BLaER1 (cell line): ENCODE results near the gene TMUB2.

Experiments
- H3K27ac ChIP-seq: shearing (Covaris generic); formaldehyde crosslinking; 2 replicates; pipeline ENCODE4 v1.8.1; 2022
- H3K27me3 ChIP-seq: shearing (Covaris generic); formaldehyde crosslinking; 2 replicates; pipeline ENCODE4 v1.8.1; 2022
- H3K36me3 ChIP-seq: shearing (Covaris generic); formaldehyde crosslinking; 2 replicates; pipeline ENCODE4 v1.8.1; 2022
- H3K4me1 ChIP-seq: shearing (Covaris generic); formaldehyde crosslinking; 2 replicates; pipeline ENCODE4 v1.8.1; 2022
- H3K4me2 ChIP-seq: shearing (Covaris generic); formaldehyde crosslinking; 2 replicates; pipeline ENCODE4 v1.8.1; 2022
- H3K4me3 ChIP-seq: shearing (Covaris generic); formaldehyde crosslinking; 2 replicates; pipeline ENCODE4 v1.8.1; 2022
- H3K9ac ChIP-seq: shearing (Covaris generic); formaldehyde crosslinking; 2 replicates; pipeline ENCODE4 v1.8.1; 2022
- H3K9me3 ChIP-seq: shearing (Covaris generic); formaldehyde crosslinking; 2 replicates; pipeline ENCODE4 v1.8.1; 2022
- H4K20me1 ChIP-seq: shearing (Covaris generic); formaldehyde crosslinking; 2 replicates; pipeline ENCODE4 v1.8.1; 2022
- Cebpa-rat ChIP-seq: shearing (Covaris generic); IDR thresholded peaks from 2 replicates; pipeline ENCODE4 v1.8.1; 2022

Gene TMUB2

DNA sequence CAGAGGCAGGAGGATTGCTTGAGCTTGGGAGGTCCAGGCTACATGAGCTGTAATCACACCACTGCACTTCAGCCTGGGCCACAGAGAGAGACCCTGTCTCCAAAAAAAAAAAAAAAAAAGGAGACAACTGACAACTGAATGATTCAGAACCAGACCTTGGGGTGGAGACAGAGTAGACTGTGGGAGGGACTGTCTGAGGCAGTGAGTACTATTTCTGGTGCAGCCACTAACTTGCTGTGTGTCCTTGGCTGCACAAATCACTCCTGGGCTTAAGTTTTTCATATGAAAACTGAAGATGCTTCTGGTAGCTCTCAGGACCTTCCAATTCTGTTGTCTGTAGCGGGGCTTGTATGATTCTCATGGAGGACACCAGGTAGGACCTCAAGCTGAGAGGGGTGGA is 10.5 kb upstream of the TMUB2 start:
- Histone ChIP-seq H3K27ac (no peak overlapping the region), H3K27me3 (no peaks in the 10 kb centered on the region), H3K4me3 (no peak overlapping the region), H3K4me2 (no peak overlapping the region), H3K9me3 (no peaks in the 10 kb centered on the region), H3K9ac (no peak overlapping the region), H3K4me1 (peaks cover 12% of the 10 kb centered on the region), H4K20me1 (peaks cover 10% of the 10 kb centered on the region; the same call in 1 of the 2 replicates), H3K36me3 (peaks cover 66% of the 10 kb centered on the region)
- TF ChIP-seq Cebpa-rat, result no peak

DNA sequence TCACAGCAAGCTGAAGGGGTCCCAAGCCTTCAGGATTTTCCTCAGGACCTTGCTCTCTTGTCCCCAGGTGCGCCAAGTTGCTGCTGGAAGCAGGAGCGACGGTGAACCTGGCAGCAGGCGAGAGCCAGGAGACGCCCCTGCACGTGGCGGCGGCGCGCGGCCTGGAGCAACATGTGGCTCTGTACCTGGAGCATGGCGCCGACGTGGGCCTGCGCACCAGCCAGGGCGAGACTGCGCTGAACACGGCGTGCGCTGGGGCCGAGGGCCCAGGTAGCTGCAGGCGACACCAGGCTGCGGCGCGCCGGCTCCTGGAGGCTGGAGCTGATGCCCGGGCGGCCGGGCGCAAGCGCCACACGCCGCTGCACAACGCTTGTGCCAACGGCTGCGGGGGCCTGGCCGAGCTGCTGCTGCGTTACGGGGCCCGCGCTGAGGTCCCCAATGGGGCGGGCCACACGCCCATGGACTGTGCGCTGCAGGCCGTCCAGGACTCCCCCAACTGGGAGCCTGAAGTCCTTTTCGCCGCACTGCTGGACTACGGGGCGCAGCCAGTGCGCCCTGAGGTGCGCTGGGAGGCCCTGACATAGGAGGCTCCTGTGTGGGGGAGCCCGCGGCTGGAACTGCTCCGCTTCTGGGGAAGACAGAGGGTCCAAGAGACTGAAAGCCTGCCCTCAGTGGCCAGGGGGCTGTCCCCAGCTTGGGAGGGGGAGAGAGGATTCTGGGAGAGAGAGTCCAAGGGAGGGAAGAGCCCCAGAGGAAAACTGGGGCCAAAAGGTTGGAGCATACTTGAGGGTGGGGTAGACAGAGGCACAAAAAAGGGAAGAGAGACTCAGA is 9.9 kb upstream of the TMUB2 start:
- Histone ChIP-seq H3K4me2 (no peak overlapping the region), H3K9ac (no peak overlapping the region), H3K27ac (no peak overlapping the region), H3K4me1 (peaks cover 5% of the 10 kb centered on the region), H3K4me3 (no peak overlapping the region), H3K27me3 (no peaks in the 10 kb centered on the region), H4K20me1 (peaks cover 14% of the 10 kb centered on the region), H3K9me3 (no peaks in the 10 kb centered on the region), H3K36me3 (peaks cover 71% of the 10 kb centered on the region)
- TF ChIP-seq Cebpa-rat, result no peak

DNA sequence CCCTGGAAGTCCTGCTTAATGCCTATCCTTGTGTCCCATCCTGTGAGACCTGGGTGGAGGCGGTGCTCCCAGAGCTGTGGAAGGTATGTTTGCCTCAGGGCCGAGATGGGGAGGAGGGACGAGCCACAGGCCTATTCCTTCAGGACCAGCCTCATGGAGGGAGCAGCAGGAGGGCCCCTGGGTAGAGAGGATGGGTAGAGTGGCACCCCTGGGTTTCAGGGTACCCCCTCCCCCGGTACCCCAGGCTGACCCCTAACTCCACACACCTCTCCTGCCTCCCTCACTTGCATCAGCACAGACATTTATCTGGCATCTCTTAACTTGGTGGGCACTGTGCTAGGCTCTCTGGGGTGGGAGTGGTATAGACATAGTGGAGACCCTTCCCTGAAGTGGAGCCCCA is 9.1 kb upstream of the TMUB2 start:
- Histone ChIP-seq H3K27ac (no peak overlapping the region), H3K4me3 (no peak overlapping the region), H3K4me2 (no peak overlapping the region), H3K9ac (no peak overlapping the region), H3K4me1 (no peaks in the 10 kb centered on the region), H3K27me3 (no peaks in the 10 kb centered on the region), H4K20me1 (peaks cover 20% of the 10 kb centered on the region), H3K9me3 (no peaks in the 10 kb centered on the region), H3K36me3 (peaks cover 72% of the 10 kb centered on the region)
- TF ChIP-seq Cebpa-rat, result no peak

DNA sequence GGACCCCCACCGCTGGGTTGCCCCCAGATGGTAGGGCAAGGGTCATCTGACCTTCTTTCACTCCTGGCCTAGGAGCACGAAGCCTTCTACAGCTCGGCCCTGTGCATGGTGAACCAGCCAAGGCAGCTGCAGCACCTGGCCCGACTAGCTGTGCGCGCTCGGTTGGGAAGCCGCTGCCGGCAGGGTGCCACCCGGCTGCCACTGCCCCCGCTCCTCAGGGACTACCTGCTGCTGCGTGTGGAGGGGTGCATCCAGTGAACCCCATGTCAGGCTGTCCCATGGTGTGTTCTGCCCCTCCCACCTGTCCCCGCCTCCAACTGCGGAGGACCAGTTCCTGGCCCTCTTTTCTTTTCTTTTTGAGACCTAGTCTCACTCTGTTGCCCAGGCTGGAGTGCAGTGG is 8.6 kb upstream of the TMUB2 start:
- no peak overlapping the region for H3K27ac ChIP-seq
- H3K4me1 ChIP-seq, result no peaks in the 10 kb centered on the region
- H3K9me3 ChIP-seq, result no peaks in the 10 kb centered on the region
- H3K4me2 ChIP-seq, result no peak overlapping the region
- no peak overlapping the region for H3K9ac ChIP-seq
- H3K36me3 ChIP-seq, result peaks cover 77% of the 10 kb centered on the region
- TF ChIP-seq Cebpa-rat, result no peak
- peaks cover 24% of the 10 kb centered on the region for H4K20me1 ChIP-seq
- H3K27me3 ChIP-seq, result no peaks in the 10 kb centered on the region
- H3K4me3 ChIP-seq, result no peak overlapping the region

DNA sequence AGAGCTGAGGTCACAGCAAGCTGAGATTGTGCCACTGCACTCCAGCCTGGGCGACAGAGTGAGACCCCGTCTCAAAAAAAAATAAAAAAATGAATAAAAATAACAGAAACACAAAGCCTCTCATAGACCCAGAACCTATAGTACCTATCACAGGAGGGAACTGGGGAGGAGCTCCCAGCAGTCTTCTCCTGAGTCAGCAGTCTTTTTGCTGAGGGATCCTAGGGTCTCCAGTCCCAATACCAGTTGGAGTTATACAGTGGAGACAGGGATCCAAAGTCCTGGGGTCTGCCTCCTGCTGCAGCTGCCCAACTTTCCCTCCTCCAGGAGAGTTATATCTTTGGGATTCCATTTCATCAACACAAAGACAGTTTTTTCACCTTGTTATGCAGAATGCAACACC is 3.7 kb upstream of the TMUB2 start:
- Histone ChIP-seq H3K4me3 (no peak overlapping the region), H3K27me3 (no peaks in the 10 kb centered on the region), H3K4me1 (peaks cover 31% of the 10 kb centered on the region), H3K9ac (peak overlapping the region; percentile 24; the same call in 1 of the 2 replicates), H4K20me1 (peaks cover 46% of the 10 kb centered on the region), H3K9me3 (no peaks in the 10 kb centered on the region), H3K36me3 (peaks cover 50% of the 10 kb centered on the region), H3K27ac (no peak overlapping the region), H3K4me2 (no peak overlapping the region)
- TF ChIP-seq Cebpa-rat, result no peak

DNA sequence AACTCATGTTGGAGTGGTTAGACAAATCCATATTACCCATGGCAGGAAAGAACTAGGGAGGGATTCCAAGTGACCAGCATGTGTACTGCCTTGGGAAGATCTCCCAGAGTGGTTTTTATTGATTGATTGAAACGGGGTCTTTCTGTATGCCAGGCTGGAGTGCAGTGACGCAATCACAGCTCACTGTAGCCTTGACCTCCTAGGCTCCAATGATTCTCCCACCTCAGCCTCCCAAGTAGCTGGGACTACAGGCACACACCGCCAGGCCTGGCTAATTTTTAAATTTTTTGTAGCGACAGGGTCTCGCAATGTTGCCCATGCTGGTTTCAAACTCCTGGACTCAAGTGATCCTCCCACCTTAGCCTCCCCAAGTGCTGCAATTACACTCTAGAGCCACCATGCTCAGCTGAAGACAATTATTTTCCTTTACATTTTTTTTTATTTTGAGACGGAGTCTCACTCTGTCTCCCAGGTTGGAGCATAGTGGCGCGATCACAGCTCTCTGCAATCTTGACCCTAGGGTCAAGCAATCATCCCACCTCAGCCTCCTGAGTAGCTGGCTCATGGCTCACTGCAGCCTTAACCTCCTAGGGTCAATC is 2.5 kb upstream of the TMUB2 start:
- H3K4me1 ChIP-seq, result peaks cover 40% of the 10 kb centered on the region

DNA sequence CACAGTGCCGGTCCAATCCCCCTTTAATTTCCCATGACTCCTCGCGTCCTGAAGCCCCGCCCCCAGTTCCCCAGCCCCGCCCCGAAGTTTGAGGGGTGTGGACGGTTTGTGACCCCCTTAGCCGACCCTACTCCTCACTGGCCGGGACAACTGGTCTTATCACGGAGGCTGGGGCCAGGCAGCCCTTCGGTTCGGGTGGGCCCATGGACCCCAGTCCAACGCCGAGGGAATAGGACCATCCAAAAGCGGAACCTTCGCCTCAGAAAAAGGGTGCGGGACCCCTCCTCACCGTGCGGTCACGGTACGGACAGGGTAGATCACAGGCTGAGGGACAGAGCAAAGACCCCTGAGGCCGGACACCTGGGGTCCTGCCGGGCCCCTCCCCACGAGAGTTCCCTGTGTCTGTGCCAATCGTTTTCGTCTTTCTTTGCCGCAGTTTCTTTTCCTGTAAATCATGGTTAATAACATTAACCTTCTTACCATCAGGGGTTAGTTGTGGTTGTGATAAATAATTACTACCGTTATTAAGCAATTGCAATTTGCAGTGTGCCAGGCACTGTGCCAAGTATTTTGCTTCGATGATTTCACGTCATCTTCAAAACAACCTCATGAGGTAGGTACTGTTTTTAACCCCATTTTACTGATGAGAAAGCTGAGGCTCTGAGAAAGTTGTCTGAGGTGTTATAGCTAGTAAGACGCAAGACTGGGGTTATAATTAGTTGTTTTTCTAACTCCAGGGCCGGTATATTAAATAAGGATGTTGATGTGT is 543 bp downstream of the TMUB2 start:
- Histone ChIP-seq H3K36me3 (peaks cover 67% of the 10 kb centered on the region), H4K20me1 (peaks cover 43% of the 10 kb centered on the region), H3K4me3 (peak overlapping the region; percentile 95), H3K4me2 (peak overlapping the region; percentile 83), H3K9me3 (no peaks in the 10 kb centered on the region), H3K27ac (peak overlapping the region; percentile 88), H3K9ac (peak overlapping the region; percentile 94), H3K27me3 (no peaks in the 10 kb centered on the region), H3K4me1 (peaks cover 40% of the 10 kb centered on the region)
- TF ChIP-seq Cebpa-rat, result no peak

More for the DNA sequence above, 2.5 kb upstream of the TMUB2 start:
- Histone ChIP-seq H4K20me1 (peaks cover 50% of the 10 kb centered on the region), H3K4me2 (peak overlapping the region; percentile 94), H3K27me3 (no peaks in the 10 kb centered on the region), H3K9ac (no peak overlapping the region; the same call in 1 of the 2 replicates), H3K4me3 (no peak overlapping the region), H3K9me3 (no peaks in the 10 kb centered on the region), H3K27ac (no peak overlapping the region), H3K36me3 (peaks cover 50% of the 10 kb centered on the region)
- TF ChIP-seq Cebpa-rat, result peak; percentile 53; the same call in 1 of the 2 replicates

DNA sequence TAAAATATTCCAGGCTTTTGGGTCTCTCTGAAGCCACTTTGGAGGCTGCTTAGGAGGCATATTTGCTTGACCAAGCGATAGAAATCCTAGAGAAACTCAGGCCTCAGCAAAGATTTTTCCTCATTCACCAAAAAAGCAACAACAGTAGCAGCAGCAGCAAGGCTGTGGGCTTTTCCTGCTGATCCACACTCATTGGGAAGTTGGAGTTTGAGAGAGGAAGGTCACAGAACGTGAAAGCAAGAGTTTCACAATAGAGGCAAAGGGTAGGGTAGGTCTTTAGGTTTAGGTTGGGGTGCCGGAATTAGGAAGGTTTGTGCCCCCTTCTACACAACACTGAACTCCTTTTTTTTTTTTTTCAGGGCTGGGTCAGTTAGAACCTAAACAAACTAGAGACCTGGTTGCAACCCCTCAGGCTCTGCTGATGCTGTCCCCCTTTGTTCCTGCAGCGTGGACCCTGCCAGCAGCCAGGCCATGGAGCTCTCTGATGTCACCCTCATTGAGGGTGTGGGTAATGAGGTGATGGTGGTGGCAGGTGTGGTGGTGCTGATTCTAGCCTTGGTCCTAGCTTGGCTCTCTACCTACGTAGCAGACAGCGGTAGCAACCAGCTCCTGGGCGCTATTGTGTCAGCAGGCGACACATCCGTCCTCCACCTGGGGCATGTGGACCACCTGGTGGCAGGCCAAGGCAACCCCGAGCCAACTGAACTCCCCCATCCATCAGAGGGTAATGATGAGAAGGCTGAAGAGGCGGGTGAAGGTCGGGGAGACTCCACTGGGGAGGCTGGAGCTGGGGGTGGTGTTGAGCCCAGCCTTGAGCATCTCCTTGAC is 2.0 kb downstream of the TMUB2 start:
- H3K4me2 ChIP-seq, result peak overlapping the region; percentile 83
- peaks cover 67% of the 10 kb centered on the region for H3K36me3 ChIP-seq
- no peak overlapping the region for H3K27ac ChIP-seq
- no peaks in the 10 kb centered on the region for H3K27me3 ChIP-seq
- H3K4me3 ChIP-seq, result no peak overlapping the region
- no peak for TF ChIP-seq Cebpa-rat
- no peaks in the 10 kb centered on the region for H3K9me3 ChIP-seq
- H4K20me1 ChIP-seq, result peaks cover 37% of the 10 kb centered on the region
- peak overlapping the region; percentile 94 for H3K9ac ChIP-seq
- peaks cover 36% of the 10 kb centered on the region for H3K4me1 ChIP-seq

DNA sequence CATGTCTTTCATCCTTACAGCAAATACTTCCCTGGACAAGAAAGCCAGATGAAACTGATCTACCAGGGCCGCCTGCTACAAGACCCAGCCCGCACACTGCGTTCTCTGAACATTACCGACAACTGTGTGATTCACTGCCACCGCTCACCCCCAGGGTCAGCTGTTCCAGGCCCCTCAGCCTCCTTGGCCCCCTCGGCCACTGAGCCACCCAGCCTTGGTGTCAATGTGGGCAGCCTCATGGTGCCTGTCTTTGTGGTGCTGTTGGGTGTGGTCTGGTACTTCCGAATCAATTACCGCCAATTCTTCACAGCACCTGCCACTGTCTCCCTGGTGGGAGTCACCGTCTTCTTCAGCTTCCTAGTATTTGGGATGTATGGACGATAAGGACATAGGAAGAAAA is 3.7 kb downstream of the TMUB2 start:
- Histone ChIP-seq H4K20me1 (peaks cover 29% of the 10 kb centered on the region), H3K9ac (no peak overlapping the region), H3K9me3 (no peaks in the 10 kb centered on the region), H3K4me3 (no peak overlapping the region), H3K36me3 (peaks cover 75% of the 10 kb centered on the region), H3K4me1 (peaks cover 19% of the 10 kb centered on the region), H3K27ac (no peak overlapping the region), H3K27me3 (no peaks in the 10 kb centered on the region), H3K4me2 (no peak overlapping the region)
- no peak for TF ChIP-seq Cebpa-rat
